GM12892 (cell line): ENCODE data around the gene NELL1.

Source experiments
- POLR2A ChIP-seq: IDR thresholded peaks from 2 replicates; pipeline ENCODE4 v1.6.1; 2011; ENCODE audit warnings: low read depth, low read length, control low read depth
- POLR2AphosphoS5 ChIP-seq: IDR thresholded peaks from 2 replicates; pipeline ENCODE4 v1.6.1; 2011; ENCODE audit warnings: low read depth, low read length, control low read depth
- TAF1 ChIP-seq: IDR thresholded peaks from 2 replicates; pipeline ENCODE4 v1.6.1; 2011; ENCODE audit warnings: low read depth, mild to moderate bottlenecking, control low read depth, low read length, borderline replicate concordance

DNA sequence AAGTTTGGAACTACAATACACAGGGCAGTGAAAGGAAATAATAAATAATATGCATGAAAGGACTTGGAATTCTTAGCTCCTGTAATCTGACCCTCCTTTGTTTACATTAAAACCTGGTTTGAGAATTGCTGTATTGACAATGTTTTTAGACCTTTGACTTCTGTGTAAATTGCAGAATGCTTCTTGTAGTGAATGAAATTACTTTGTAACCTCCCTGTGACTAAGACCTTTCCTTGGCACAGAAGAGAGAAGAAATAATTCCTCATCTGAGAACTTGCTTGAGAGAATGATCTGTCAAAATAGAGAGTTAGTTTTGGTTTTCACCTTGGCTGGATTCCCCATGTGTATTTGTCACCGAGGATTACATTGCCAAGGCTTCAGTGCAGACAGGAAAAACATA is 883.5 kb downstream of the NELL1 start:
- TF ChIP-seq POLR2A (no peak), TAF1 (no peak), POLR2AphosphoS5 (no peak)
